Activated CD8-positive, alpha-beta memory T cell treated with anti-CD3 and anti-CD28 coated beads, Interleukin-2, amount 50 U/mL, for 24 hours (primary cell): Measurements from ENCODE around the gene RANBP2.

Experiments used
- DNase-seq: peaks from one replicate; pipeline ENCODE4 v3.0.0-alpha.2; 2020; ENCODE audit errors: extremely low read depth

Gene RANBP2

GRCh38 chr2:108835040-108835439, 115.8 kb downstream of the RANBP2 start:
- no peak for DNase-seq
